ENCODE data around the gene THRA. TPM values are rescaled to one million over a fixed set of nuclear protein-coding genes. Genes with fewer than 3 reads are reported as not detected.

The THRA gene, protein sequence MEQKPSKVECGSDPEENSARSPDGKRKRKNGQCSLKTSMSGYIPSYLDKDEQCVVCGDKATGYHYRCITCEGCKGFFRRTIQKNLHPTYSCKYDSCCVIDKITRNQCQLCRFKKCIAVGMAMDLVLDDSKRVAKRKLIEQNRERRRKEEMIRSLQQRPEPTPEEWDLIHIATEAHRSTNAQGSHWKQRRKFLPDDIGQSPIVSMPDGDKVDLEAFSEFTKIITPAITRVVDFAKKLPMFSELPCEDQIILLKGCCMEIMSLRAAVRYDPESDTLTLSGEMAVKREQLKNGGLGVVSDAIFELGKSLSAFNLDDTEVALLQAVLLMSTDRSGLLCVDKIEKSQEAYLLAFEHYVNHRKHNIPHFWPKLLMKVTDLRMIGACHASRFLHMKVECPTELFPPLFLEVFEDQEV
- polyA plus RNA-seq (2012; ENCODE audit: insufficient read length, low read depth) = 31.2 TPM

- TF ChIP-seq POLR2AphosphoS5 (IDR thresholded peaks at IDR 0.05; ENCODE audit: low read depth, low read length) (no peak), TAF1 (IDR thresholded peaks at IDR 0.05; ENCODE audit: borderline replicate concordance, insufficient read depth, low read length) (no peak), FOXP2 (optimal IDR thresholded peaks at IDR 0.05; ENCODE audit: borderline replicate concordance, extremely low read depth, extremely low read length, insufficient read depth) (no peak), SIN3A (IDR thresholded peaks at IDR 0.05; ENCODE audit: borderline replicate concordance, insufficient read depth, low read length) (no peak)
- TF ChIP-seq, protein P1, sequence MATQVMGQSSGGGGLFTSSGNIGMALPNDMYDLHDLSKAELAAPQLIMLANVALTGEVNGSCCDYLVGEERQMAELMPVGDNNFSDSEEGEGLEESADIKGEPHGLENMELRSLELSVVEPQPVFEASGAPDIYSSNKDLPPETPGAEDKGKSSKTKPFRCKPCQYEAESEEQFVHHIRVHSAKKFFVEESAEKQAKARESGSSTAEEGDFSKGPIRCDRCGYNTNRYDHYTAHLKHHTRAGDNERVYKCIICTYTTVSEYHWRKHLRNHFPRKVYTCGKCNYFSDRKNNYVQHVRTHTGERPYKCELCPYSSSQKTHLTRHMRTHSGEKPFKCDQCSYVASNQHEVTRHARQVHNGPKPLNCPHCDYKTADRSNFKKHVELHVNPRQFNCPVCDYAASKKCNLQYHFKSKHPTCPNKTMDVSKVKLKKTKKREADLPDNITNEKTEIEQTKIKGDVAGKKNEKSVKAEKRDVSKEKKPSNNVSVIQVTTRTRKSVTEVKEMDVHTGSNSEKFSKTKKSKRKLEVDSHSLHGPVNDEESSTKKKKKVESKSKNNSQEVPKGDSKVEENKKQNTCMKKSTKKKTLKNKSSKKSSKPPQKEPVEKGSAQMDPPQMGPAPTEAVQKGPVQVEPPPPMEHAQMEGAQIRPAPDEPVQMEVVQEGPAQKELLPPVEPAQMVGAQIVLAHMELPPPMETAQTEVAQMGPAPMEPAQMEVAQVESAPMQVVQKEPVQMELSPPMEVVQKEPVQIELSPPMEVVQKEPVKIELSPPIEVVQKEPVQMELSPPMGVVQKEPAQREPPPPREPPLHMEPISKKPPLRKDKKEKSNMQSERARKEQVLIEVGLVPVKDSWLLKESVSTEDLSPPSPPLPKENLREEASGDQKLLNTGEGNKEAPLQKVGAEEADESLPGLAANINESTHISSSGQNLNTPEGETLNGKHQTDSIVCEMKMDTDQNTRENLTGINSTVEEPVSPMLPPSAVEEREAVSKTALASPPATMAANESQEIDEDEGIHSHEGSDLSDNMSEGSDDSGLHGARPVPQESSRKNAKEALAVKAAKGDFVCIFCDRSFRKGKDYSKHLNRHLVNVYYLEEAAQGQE (IDR thresholded peaks at IDR 0.05; ENCODE audit: insufficient read depth in 1 of 2, low read depth in 2 of 2, low read length in 2 of 2) = no peak
Observed at GRCh38 chr17:40062329-40063186, at the start of gene THRA. Gene THRA, plus strand, starts transcription at chr17:40062965. Its CDS starts 11,524 bp downstream, at chr17:40074489.

DNA sequence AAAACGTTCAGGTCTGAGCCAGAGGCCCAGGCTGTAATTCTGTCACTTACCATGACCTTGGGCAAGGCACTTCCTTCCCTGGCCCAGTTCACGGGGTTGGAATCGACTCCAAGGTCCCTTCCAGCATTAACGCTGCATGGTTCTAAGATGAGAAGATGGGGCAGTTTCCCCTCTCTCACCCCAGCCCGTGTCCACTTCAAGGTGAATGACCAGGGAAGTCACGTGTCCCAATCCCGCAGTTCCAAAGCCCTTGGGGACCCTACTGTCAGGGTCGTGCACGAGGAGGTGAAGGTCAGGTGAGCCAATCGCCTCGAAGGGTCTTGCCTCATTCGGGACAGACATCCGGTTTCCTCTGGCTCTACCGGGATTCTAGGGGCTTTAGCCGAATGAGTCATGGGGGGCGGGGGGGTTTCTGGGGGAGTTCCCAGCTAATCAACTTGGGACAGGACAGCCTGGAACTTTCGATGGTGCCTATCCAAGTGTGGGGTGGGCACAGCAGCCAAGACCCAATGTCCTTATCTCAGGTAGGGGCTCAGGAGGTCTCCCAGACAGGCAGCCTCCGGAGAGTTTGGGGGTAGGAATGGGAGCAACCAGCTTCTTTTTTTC is 48.3 kb upstream of the THRA start:
- TF ChIP-seq, protein P1 (IDR thresholded peaks at IDR 0.05; ENCODE audit: insufficient read depth in 1 of 2, low read depth in 2 of 2, low read length in 2 of 2) = no peak
- TF ChIP-seq TAF1 (IDR thresholded peaks at IDR 0.05; ENCODE audit: borderline replicate concordance, insufficient read depth, low read length) = no peak
- TF ChIP-seq SIN3A (IDR thresholded peaks at IDR 0.05; ENCODE audit: borderline replicate concordance, insufficient read depth, low read length) = no peak
- TF ChIP-seq FOXP2 (optimal IDR thresholded peaks at IDR 0.05; ENCODE audit: borderline replicate concordance, extremely low read depth, extremely low read length, insufficient read depth) = no peak
- no peak for TF ChIP-seq POLR2AphosphoS5 (IDR thresholded peaks at IDR 0.05; ENCODE audit: low read depth, low read length)

- TF ChIP-seq FOXP2 (optimal IDR thresholded peaks at IDR 0.05; ENCODE audit: borderline replicate concordance, extremely low read depth, extremely low read length, insufficient read depth) (no peak), POLR2AphosphoS5 (IDR thresholded peaks at IDR 0.05; ENCODE audit: low read depth, low read length) (no peak), TAF1 (IDR thresholded peaks at IDR 0.05; ENCODE audit: borderline replicate concordance, insufficient read depth, low read length) (no peak)
- TF ChIP-seq, protein P1 (IDR thresholded peaks at IDR 0.05; ENCODE audit: insufficient read depth in 1 of 2, low read depth in 2 of 2, low read length in 2 of 2) = no peak
Observed at GRCh38 chr17:40015005-40015997, 47.5 kb upstream of the THRA start, which contains the start of gene CSF3. Gene CSF3, plus strand, starts transcription at chr17:40015440. Its CDS starts 35 bp downstream, at chr17:40015475.
